Liver (tissue), 3 donors: ENCODE data around the gene PBX4.

ENCODE experiments used
- FOXA1 ChIP-seq: IDR thresholded peaks from 2 replicates; pipeline ENCODE4 v1.6.1; 2016; ENCODE audit warnings: antibody characterized with exemption
- HNF4A ChIP-seq, 2 donors: conservative IDR thresholded peaks; 2 replicates each; pipeline ENCODE4 v1.6.1; 2016; ENCODE audit warnings: antibody characterized with exemption in 2 of 2, mild to moderate bottlenecking in 2 of 2
- NR2F2 ChIP-seq: IDR thresholded peaks from 2 replicates; pipeline ENCODE4 v1.6.1; 2016; ENCODE audit warnings: antibody characterized with exemption
- RAD21 ChIP-seq, 2 donors: IDR thresholded peaks; 2 replicates each; pipeline ENCODE4 v1.6.1; 2016; ENCODE audit warnings: antibody characterized with exemption in 2 of 2, mild to moderate bottlenecking in 2 of 2
- SP1 ChIP-seq: IDR thresholded peaks from 2 replicates; pipeline ENCODE4 v1.6.1; 2018; ENCODE audit warnings: antibody characterized with exemption, mild to moderate bottlenecking
- YY1 ChIP-seq: IDR thresholded peaks from 2 replicates; pipeline ENCODE4 v1.6.1; 2016; ENCODE audit warnings: antibody characterized with exemption, mild to moderate bottlenecking
- TF ChIP-seq, protein P1 (sequence below): fragments of 150-350 bp; IDR thresholded peaks from 2 replicates; pipeline ENCODE4 v1.5.1; 2017; ENCODE audit warnings: improper control_type of control experiment, low read depth, low read length; ENCODE audit not compliant: missing input control
- TF ChIP-seq, protein P2 (sequence below): IDR thresholded peaks from 2 replicates; pipeline ENCODE4 v1.6.1; 2016; ENCODE audit warnings: antibody characterized with exemption, mild to moderate bottlenecking
- TF ChIP-seq, protein P3 (sequence below): IDR thresholded peaks from 2 replicates; pipeline ENCODE4 v1.6.1; 2016; ENCODE audit warnings: antibody characterized with exemption
- TF ChIP-seq, protein P4 (sequence below): IDR thresholded peaks from 2 replicates; pipeline ENCODE4 v1.6.1; 2016; ENCODE audit warnings: antibody characterized with exemption
- donor health status: healthy.
- donor health status: healthy.

DNA sequence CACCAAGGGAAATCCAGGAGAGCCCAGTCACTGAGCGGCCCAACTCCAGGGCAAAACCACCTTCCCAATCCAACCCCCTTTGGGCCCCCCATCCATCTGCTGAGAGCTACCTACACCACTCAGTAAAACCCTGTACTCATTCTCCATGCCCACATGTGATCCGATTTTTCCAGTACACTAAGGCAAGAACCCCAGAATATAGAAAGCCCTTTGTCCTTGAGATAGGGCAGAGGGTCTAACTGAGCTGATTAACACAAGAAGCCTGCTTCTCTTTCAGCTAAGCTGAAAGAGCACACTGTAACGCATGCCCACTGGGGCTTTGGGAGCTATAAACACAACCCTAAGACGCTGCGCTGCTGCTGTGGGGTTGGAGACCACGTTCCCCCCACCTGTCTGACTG is 36.0 kb downstream of the PBX4 start:
- TF ChIP-seq, protein P1, sequence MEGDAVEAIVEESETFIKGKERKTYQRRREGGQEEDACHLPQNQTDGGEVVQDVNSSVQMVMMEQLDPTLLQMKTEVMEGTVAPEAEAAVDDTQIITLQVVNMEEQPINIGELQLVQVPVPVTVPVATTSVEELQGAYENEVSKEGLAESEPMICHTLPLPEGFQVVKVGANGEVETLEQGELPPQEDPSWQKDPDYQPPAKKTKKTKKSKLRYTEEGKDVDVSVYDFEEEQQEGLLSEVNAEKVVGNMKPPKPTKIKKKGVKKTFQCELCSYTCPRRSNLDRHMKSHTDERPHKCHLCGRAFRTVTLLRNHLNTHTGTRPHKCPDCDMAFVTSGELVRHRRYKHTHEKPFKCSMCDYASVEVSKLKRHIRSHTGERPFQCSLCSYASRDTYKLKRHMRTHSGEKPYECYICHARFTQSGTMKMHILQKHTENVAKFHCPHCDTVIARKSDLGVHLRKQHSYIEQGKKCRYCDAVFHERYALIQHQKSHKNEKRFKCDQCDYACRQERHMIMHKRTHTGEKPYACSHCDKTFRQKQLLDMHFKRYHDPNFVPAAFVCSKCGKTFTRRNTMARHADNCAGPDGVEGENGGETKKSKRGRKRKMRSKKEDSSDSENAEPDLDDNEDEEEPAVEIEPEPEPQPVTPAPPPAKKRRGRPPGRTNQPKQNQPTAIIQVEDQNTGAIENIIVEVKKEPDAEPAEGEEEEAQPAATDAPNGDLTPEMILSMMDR = no peak
- no peak for TF ChIP-seq NR2F2
- no peak for TF ChIP-seq HNF4A (conservative IDR thresholded peaks at IDR 0.05)
- TF ChIP-seq RAD21 (IDR thresholded peaks at IDR 0.05) = no peak
- no peak for TF ChIP-seq FOXA1
- TF ChIP-seq, protein P2, sequence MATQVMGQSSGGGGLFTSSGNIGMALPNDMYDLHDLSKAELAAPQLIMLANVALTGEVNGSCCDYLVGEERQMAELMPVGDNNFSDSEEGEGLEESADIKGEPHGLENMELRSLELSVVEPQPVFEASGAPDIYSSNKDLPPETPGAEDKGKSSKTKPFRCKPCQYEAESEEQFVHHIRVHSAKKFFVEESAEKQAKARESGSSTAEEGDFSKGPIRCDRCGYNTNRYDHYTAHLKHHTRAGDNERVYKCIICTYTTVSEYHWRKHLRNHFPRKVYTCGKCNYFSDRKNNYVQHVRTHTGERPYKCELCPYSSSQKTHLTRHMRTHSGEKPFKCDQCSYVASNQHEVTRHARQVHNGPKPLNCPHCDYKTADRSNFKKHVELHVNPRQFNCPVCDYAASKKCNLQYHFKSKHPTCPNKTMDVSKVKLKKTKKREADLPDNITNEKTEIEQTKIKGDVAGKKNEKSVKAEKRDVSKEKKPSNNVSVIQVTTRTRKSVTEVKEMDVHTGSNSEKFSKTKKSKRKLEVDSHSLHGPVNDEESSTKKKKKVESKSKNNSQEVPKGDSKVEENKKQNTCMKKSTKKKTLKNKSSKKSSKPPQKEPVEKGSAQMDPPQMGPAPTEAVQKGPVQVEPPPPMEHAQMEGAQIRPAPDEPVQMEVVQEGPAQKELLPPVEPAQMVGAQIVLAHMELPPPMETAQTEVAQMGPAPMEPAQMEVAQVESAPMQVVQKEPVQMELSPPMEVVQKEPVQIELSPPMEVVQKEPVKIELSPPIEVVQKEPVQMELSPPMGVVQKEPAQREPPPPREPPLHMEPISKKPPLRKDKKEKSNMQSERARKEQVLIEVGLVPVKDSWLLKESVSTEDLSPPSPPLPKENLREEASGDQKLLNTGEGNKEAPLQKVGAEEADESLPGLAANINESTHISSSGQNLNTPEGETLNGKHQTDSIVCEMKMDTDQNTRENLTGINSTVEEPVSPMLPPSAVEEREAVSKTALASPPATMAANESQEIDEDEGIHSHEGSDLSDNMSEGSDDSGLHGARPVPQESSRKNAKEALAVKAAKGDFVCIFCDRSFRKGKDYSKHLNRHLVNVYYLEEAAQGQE = no peak
- TF ChIP-seq, protein P3, sequence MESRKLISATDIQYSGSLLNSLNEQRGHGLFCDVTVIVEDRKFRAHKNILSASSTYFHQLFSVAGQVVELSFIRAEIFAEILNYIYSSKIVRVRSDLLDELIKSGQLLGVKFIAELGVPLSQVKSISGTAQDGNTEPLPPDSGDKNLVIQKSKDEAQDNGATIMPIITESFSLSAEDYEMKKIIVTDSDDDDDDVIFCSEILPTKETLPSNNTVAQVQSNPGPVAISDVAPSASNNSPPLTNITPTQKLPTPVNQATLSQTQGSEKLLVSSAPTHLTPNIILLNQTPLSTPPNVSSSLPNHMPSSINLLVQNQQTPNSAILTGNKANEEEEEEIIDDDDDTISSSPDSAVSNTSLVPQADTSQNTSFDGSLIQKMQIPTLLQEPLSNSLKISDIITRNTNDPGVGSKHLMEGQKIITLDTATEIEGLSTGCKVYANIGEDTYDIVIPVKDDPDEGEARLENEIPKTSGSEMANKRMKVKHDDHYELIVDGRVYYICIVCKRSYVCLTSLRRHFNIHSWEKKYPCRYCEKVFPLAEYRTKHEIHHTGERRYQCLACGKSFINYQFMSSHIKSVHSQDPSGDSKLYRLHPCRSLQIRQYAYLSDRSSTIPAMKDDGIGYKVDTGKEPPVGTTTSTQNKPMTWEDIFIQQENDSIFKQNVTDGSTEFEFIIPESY = no peak
- TF ChIP-seq, protein P4, sequence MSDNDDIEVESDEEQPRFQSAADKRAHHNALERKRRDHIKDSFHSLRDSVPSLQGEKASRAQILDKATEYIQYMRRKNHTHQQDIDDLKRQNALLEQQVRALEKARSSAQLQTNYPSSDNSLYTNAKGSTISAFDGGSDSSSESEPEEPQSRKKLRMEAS = no peak
- TF ChIP-seq SP1 = no peak
- TF ChIP-seq YY1 = no peak
